ENCODE data around the gene MYH11.

MYH11 gene

DNA sequence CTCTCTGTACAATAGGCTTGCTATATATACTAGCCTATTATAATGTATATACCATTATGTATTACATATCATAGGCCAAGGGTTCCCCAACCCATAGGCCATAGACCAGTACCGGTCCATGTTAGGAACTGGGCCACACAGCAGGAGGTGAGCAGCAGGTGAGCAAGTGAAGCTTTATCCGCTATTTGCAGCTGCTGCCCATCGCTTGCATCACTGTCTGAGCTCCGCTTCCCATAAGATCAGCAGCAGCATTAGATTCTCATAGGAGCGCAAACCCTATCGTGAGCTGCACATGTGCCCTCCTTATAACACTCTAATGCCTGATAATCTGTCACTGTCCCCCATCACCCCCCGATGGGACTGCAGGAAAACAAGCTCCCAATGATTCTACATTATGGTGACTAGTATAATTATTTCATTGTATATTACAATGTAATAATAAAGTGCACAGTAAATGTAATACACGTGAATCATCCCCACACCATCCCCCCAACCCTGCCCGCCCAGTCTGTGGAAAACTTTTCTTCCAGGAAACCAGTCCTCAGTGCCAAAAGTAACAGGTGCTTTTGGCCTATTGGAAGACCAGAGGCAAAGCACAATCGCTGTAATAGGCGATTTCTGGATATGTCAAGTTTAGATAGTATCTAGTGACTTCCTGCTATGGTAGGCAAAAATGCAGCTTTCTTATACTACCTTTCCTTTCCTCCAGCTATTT is 84.1 kb downstream of the MYH11 start:
- Histone ChIP-seq H3K9ac (ENCODE audit: low read length) (no peak overlapping the region), H3K27ac (ENCODE audit: low read length) (no peak overlapping the region), H3K4me1 (ENCODE audit: control insufficient read depth, low read depth, low read length) (no peaks in the 10 kb centered on the region), H3K27me3 (ENCODE audit: control insufficient read depth, insufficient read depth, low read length) (no peaks in the 10 kb centered on the region), H3K36me3 (ENCODE audit: control insufficient read depth, low read depth, low read length) (no peaks in the 10 kb centered on the region), H3K9me3 (ENCODE audit: control insufficient read depth, low read depth, low read length) (no peaks in the 10 kb centered on the region), H3K4me3 (ENCODE audit: low read length) (no peak overlapping the region)

DNA sequence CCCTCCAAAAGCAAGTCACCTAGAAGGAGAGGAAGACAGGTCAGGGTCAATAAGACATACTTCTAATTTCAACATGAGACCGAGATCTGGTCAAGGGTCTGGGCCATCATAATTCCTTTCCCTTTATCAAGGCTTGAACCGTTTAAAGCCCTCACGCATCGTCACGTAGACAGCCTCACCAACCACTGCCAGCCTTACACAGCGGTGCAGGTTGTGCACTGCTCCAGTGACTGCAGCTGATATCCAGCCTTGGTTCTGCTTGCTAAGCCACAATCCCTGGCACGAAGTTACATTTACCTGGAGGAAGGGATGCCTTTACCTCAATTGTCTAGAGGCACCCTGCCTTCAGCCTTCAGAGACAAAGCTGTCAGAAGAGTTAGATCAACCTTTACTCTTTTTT is 85.1 kb downstream of the MYH11 start:
- no peaks in the 10 kb centered on the region for H3K27me3 ChIP-seq (ENCODE audit: control insufficient read depth, insufficient read depth, low read length)
- H3K36me3 ChIP-seq (ENCODE audit: control insufficient read depth, low read depth, low read length), result no peaks in the 10 kb centered on the region
- H3K9ac ChIP-seq (ENCODE audit: low read length), result no peak overlapping the region
- H3K9me3 ChIP-seq (ENCODE audit: control insufficient read depth, low read depth, low read length), result no peaks in the 10 kb centered on the region
- H3K4me3 ChIP-seq (ENCODE audit: low read length), result no peak overlapping the region
- H3K4me1 ChIP-seq (ENCODE audit: control insufficient read depth, low read depth, low read length), result no peaks in the 10 kb centered on the region
- H3K27ac ChIP-seq (ENCODE audit: low read length), result no peak overlapping the region

DNA sequence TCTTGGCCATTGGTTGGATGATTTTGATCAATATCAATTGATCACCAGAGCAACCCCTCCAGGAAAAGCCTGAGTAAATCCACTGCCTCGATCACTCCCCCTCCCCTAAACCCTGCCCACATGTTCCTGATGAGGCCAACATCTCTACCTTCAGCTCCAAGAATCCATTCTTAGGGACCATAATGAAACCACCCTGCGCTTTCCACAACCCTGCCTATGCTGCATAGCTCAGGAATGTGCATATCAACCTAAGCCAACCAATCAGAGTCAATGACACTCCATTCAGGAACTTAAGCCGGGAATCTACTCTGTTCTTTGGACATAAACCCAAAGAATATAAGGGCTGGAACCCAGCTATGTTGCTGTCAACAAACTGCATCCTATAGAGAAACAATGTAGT is 86.3 kb downstream of the MYH11 start:
- no peak overlapping the region for H3K4me3 ChIP-seq (ENCODE audit: low read length)
- H3K4me1 ChIP-seq (ENCODE audit: control insufficient read depth, low read depth, low read length), result no peaks in the 10 kb centered on the region
- no peaks in the 10 kb centered on the region for H3K9me3 ChIP-seq (ENCODE audit: control insufficient read depth, low read depth, low read length)
- H3K27me3 ChIP-seq (ENCODE audit: control insufficient read depth, insufficient read depth, low read length), result no peaks in the 10 kb centered on the region
- no peak overlapping the region for H3K9ac ChIP-seq (ENCODE audit: low read length)
- H3K36me3 ChIP-seq (ENCODE audit: control insufficient read depth, low read depth, low read length), result no peaks in the 10 kb centered on the region
- H3K27ac ChIP-seq (ENCODE audit: low read length), result no peak overlapping the region

DNA sequence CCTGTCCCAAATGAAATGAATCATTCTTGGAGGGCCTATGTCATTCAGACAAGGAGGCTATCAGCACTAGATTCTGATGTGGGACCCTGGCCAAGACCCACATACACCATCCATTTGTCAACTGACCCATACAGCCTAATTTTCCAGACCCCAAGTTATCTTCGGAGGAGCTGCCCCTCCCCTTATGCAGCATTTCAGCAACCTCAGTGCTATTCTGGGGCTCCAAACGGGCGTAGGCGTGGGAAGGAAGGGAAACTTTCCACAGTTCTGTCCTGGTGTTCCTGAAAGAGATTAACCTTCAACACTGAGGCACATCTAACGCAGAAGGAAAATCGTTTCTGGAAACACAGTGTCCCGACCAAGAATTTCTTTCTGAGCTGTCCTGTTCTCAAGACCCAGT is 86.7 kb downstream of the MYH11 start:
- H3K4me1 ChIP-seq (ENCODE audit: control insufficient read depth, low read depth, low read length), result no peaks in the 10 kb centered on the region
- H3K4me3 ChIP-seq (ENCODE audit: low read length), result no peak overlapping the region
- H3K9ac ChIP-seq (ENCODE audit: low read length), result no peak overlapping the region
- H3K36me3 ChIP-seq (ENCODE audit: control insufficient read depth, low read depth, low read length), result no peaks in the 10 kb centered on the region
- H3K27me3 ChIP-seq (ENCODE audit: control insufficient read depth, insufficient read depth, low read length), result no peaks in the 10 kb centered on the region
- no peak overlapping the region for H3K27ac ChIP-seq (ENCODE audit: low read length)
- H3K9me3 ChIP-seq (ENCODE audit: control insufficient read depth, low read depth, low read length), result no peaks in the 10 kb centered on the region

DNA sequence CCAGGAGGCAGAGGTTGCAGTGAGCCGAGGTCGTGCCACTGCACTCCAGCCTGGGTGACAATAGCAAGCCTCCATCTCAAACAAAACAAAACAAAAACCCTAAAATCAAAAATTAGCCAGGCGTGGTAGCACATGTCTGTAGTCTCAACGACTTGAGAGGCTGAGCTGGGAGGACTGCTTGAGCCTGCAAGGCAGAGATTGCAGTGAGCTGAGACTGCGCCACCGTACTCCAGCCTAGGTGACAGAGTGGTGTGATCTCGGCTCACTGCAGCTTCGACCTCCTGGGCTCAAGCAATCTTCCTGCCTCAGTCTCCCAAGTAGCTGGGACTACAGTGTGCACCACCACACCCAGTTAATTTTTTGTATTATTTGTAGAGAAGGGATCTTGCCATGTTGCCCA is 87.6 kb downstream of the MYH11 start:
- Histone ChIP-seq H3K36me3 (ENCODE audit: control insufficient read depth, low read depth, low read length) (no peaks in the 10 kb centered on the region), H3K4me3 (ENCODE audit: low read length) (no peak overlapping the region), H3K9ac (ENCODE audit: low read length) (no peak overlapping the region), H3K27ac (ENCODE audit: low read length) (no peak overlapping the region), H3K27me3 (ENCODE audit: control insufficient read depth, insufficient read depth, low read length) (no peaks in the 10 kb centered on the region), H3K9me3 (ENCODE audit: control insufficient read depth, low read depth, low read length) (no peaks in the 10 kb centered on the region), H3K4me1 (ENCODE audit: control insufficient read depth, low read depth, low read length) (no peaks in the 10 kb centered on the region)

DNA sequence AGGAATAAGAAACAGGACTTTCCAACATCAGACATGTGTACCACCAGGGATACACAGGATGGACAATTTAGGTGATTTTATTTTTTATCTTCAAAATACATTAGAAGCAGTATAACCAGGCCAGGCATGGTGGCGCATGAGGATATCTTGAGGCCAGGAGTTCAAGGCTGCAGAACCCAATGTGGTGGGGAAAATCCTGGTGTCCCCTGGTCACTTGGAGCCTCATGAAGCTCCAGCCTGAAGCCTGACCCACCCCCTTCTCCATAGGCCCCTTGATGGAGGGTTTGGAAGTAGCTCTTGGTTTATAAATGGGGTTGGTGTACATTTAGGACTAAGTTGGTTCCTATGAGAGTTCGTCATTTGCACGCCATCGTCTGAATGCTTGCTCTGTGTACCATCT is 88.6 kb downstream of the MYH11 start:
- Histone ChIP-seq H3K9ac (ENCODE audit: low read length) (no peak overlapping the region), H3K27me3 (ENCODE audit: control insufficient read depth, insufficient read depth, low read length) (no peaks in the 10 kb centered on the region), H3K4me3 (ENCODE audit: low read length) (no peak overlapping the region), H3K27ac (ENCODE audit: low read length) (no peak overlapping the region), H3K4me1 (ENCODE audit: control insufficient read depth, low read depth, low read length) (no peaks in the 10 kb centered on the region), H3K36me3 (ENCODE audit: control insufficient read depth, low read depth, low read length) (no peaks in the 10 kb centered on the region), H3K9me3 (ENCODE audit: control insufficient read depth, low read depth, low read length) (no peaks in the 10 kb centered on the region)

DNA sequence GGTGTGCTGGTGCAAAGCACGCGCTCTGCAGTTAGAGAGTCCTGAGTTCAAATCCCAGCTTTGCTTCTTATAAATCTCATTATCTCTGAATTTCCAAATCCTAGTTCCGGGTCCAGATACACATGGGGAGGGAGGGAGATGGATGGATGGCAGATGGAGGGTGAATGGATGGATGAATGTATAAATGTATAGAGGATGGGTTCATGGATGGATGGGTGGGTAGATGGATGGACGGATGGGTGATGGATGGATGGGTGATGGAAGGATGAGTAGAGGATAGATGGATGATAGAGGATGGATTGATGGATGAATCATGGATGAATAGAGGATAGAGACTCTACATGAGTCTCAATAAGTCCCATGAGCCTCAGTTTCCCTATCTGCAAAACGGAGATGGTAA is 89.9 kb downstream of the MYH11 start:
- H3K27me3 ChIP-seq (ENCODE audit: control insufficient read depth, insufficient read depth, low read length), result no peaks in the 10 kb centered on the region
- no peak overlapping the region for H3K9ac ChIP-seq (ENCODE audit: low read length)
- no peaks in the 10 kb centered on the region for H3K36me3 ChIP-seq (ENCODE audit: control insufficient read depth, low read depth, low read length)
- no peak overlapping the region for H3K4me3 ChIP-seq (ENCODE audit: low read length)
- H3K27ac ChIP-seq (ENCODE audit: low read length), result no peak overlapping the region
- H3K4me1 ChIP-seq (ENCODE audit: control insufficient read depth, low read depth, low read length), result no peaks in the 10 kb centered on the region
- no peaks in the 10 kb centered on the region for H3K9me3 ChIP-seq (ENCODE audit: control insufficient read depth, low read depth, low read length)

DNA sequence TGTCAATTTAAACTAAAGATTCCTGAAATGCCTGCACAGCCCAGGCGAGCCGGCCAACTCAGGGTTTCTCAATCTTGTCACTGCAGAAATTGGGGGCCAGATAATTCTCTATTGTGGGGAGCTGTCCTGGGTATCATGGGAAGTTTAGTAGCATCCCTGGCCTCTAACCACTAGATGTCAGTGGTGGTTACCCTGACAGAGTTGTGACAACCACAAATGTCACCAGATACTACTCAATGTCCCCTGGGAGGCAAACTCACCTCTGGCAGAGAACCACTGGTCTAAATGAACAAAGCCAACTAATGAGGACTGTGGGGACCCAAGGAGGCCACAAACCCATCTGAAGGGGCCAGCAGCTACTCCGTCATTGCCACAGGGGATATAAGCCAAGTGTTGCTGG is 90.9 kb downstream of the MYH11 start:
- Histone ChIP-seq H3K9ac (ENCODE audit: low read length) (no peak overlapping the region), H3K9me3 (ENCODE audit: control insufficient read depth, low read depth, low read length) (no peaks in the 10 kb centered on the region), H3K4me1 (ENCODE audit: control insufficient read depth, low read depth, low read length) (no peaks in the 10 kb centered on the region), H3K36me3 (ENCODE audit: control insufficient read depth, low read depth, low read length) (no peaks in the 10 kb centered on the region), H3K27me3 (ENCODE audit: control insufficient read depth, insufficient read depth, low read length) (no peaks in the 10 kb centered on the region), H3K4me3 (ENCODE audit: low read length) (no peak overlapping the region), H3K27ac (ENCODE audit: low read length) (no peak overlapping the region)

DNA sequence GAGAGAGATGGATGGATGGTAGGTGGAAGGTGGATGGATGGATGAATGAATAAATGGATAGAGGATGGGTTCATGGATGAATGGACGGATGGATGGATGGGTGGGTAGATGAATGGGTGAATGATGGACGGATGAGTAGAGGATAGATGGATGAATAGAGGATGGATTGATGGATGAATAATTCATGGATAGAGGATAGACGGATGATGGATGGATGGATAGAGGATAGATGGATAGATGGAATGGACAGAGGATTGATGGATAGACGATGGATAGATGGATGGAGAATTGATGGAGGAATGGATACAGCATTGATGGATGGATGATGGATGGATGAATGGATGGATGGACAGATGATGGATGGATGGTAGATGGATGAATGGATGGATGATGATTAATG is 91.7 kb downstream of the MYH11 start:
- no peaks in the 10 kb centered on the region for H3K4me1 ChIP-seq (ENCODE audit: control insufficient read depth, low read depth, low read length)
- H3K27ac ChIP-seq (ENCODE audit: low read length), result no peak overlapping the region
- H3K4me3 ChIP-seq (ENCODE audit: low read length), result no peak overlapping the region
- no peak overlapping the region for H3K9ac ChIP-seq (ENCODE audit: low read length)
- H3K9me3 ChIP-seq (ENCODE audit: control insufficient read depth, low read depth, low read length), result no peaks in the 10 kb centered on the region
- no peaks in the 10 kb centered on the region for H3K27me3 ChIP-seq (ENCODE audit: control insufficient read depth, insufficient read depth, low read length)
- H3K36me3 ChIP-seq (ENCODE audit: control insufficient read depth, low read depth, low read length), result no peaks in the 10 kb centered on the region

DNA sequence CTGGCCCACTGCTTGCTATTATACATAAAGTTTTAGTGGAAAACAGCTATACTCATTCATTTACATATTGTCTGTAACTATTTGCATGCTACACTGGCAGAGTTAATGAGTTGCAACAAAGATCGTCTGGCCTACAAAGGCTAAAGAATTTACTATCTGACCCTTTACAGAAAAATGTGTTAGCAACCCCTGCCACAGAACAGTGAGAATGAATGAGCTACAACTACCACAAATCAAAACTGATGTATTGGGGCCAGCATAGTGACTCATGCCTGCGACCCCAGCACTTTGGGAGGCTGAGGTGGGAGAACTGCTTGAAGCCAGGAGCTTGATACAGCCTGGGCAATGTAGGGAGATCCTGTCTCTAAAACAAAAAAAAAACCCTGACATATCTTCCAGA is 92.7 kb downstream of the MYH11 start:
- H3K4me3 ChIP-seq (ENCODE audit: low read length), result no peak overlapping the region
- H3K27ac ChIP-seq (ENCODE audit: low read length), result no peak overlapping the region
- H3K36me3 ChIP-seq (ENCODE audit: control insufficient read depth, low read depth, low read length), result no peaks in the 10 kb centered on the region
- H3K27me3 ChIP-seq (ENCODE audit: control insufficient read depth, insufficient read depth, low read length), result no peaks in the 10 kb centered on the region
- H3K9me3 ChIP-seq (ENCODE audit: control insufficient read depth, low read depth, low read length), result no peaks in the 10 kb centered on the region
- no peak overlapping the region for H3K9ac ChIP-seq (ENCODE audit: low read length)
- H3K4me1 ChIP-seq (ENCODE audit: control insufficient read depth, low read depth, low read length), result no peaks in the 10 kb centered on the region

DNA sequence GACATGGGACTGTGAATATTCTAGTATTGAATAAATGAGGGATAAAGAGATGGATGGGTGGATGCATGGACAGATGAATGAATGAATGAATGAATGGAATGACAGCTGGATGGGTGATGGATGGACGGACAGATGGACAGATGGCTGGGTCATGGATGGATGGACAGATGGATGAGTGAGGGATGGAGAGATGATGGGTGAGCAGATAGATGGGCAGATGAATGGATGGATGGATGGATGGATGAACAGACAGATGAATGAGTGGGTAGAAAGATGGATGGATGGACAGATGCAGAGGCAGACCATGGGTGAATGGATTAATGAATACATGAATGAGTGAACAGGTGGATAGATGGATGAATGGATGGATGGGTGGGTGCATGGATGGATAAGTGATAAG is 96.7 kb downstream of the MYH11 start:
- Histone ChIP-seq H3K27ac (ENCODE audit: low read length) (no peak overlapping the region), H3K4me3 (ENCODE audit: low read length) (no peak overlapping the region), H3K36me3 (ENCODE audit: control insufficient read depth, low read depth, low read length) (no peaks in the 10 kb centered on the region), H3K27me3 (ENCODE audit: control insufficient read depth, insufficient read depth, low read length) (no peaks in the 10 kb centered on the region), H3K9ac (ENCODE audit: low read length) (no peak overlapping the region), H3K4me1 (ENCODE audit: control insufficient read depth, low read depth, low read length) (no peaks in the 10 kb centered on the region), H3K9me3 (ENCODE audit: control insufficient read depth, low read depth, low read length) (no peaks in the 10 kb centered on the region)

DNA sequence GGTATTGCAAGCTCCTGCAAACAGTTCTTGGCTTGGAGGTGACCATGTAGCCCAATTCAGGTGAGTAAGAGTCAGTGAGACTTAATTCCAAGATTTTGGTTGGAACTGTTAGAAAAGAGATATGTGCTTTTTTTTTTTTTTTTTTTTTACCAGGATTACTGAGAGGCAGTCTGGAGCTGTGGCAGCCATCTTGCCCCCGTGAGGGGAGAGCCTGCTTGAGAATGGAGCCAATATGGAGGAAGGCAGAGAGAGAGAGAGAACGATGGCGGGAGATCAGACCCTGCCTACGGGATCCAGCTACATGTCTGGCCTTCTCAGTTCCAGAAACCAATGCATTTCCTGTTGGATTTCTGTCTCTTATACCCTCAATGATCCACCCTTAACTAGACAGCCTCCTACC is 97.8 kb downstream of the MYH11 start:
- no peaks in the 10 kb centered on the region for H3K4me1 ChIP-seq (ENCODE audit: control insufficient read depth, low read depth, low read length)
- no peaks in the 10 kb centered on the region for H3K9me3 ChIP-seq (ENCODE audit: control insufficient read depth, low read depth, low read length)
- no peak overlapping the region for H3K9ac ChIP-seq (ENCODE audit: low read length)
- H3K4me3 ChIP-seq (ENCODE audit: low read length), result no peak overlapping the region
- H3K27me3 ChIP-seq (ENCODE audit: control insufficient read depth, insufficient read depth, low read length), result no peaks in the 10 kb centered on the region
- no peak overlapping the region for H3K27ac ChIP-seq (ENCODE audit: low read length)
- H3K36me3 ChIP-seq (ENCODE audit: control insufficient read depth, low read depth, low read length), result no peaks in the 10 kb centered on the region
